ENCODE data around the gene INSL3. TPM values are rescaled to one million over a fixed set of nuclear protein-coding genes. Genes with fewer than 3 reads are reported as not detected.

INSL3 gene
- total RNA-seq, 2 donors from 2014 or later: not detected

DNA sequence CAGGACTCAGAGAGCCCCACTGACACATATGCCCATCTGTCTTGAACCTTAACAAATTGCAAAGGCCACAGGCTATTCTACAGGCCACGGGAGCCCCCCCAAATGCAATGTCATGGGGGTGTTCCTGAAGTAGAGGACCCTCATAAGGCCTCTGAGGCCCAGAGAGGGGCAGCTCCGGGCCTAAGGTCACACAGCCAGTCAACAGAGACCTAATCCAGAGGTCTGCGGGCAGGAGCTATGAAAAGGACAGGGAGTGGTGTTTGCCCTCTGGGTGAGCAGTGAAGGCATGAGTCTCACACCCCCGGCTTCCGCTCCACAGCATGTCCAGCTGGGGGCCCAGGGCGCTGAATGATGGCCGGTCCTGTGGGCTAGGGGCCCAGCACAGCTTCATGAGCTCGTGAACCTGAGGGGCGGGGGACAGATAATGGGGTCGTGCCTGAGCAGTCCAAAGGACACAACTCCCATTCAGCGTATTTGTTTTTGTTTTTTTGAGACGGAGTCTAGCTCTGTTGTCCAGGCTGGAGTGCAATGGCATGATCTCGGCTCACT lies 5.3 kb upstream of the INSL3 start:
- no peaks in the 10 kb centered on the region for H3K27me3 ChIP-seq (replicated peaks; ENCODE audit: insufficient read depth)
- H3K36me3 ChIP-seq: no peaks in the 10 kb centered on the region
- ATAC-seq (ENCODE audit: insufficient number of reproducible peaks, low FRiP score, low read depth): no peak
- no peak overlapping the region for H3K4me3 ChIP-seq
- TF ChIP-seq, protein P1, sequence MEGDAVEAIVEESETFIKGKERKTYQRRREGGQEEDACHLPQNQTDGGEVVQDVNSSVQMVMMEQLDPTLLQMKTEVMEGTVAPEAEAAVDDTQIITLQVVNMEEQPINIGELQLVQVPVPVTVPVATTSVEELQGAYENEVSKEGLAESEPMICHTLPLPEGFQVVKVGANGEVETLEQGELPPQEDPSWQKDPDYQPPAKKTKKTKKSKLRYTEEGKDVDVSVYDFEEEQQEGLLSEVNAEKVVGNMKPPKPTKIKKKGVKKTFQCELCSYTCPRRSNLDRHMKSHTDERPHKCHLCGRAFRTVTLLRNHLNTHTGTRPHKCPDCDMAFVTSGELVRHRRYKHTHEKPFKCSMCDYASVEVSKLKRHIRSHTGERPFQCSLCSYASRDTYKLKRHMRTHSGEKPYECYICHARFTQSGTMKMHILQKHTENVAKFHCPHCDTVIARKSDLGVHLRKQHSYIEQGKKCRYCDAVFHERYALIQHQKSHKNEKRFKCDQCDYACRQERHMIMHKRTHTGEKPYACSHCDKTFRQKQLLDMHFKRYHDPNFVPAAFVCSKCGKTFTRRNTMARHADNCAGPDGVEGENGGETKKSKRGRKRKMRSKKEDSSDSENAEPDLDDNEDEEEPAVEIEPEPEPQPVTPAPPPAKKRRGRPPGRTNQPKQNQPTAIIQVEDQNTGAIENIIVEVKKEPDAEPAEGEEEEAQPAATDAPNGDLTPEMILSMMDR (IDR thresholded peaks at IDR 0.05): no peak
- no peaks in the 10 kb centered on the region for H3K9me3 ChIP-seq
- DNase-seq (ENCODE audit: low spot score): no peak
- no peak overlapping the region for H3K27ac ChIP-seq
- no peaks in the 10 kb centered on the region for H3K4me1 ChIP-seq (ENCODE audit: control insufficient read depth in 1 of 2, low read depth in 2 of 2)

DNA sequence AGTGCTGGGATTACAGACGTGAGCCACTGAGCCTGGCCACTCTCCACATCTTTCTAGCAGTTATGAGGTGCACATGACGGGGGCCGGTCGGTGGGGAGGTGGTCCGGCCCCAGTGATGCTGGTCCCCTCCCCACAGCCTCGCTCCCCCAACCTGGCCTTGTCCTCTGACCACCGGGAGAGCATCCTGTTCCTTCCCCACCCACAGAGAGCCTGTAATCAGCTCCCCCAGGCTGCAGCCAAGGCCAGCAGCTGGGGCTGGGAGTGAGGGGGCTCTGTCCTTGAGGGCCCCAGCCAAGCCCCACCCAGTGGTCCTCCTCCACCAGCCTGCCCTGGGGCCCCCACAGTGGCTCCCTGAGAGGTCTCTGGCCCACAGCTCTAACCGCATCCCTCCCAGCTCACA lies 3.0 kb upstream of the INSL3 start:
- Histone ChIP-seq H3K36me3 (no peaks in the 10 kb centered on the region), H3K27ac (no peak overlapping the region), H3K27me3 (replicated peaks; ENCODE audit: insufficient read depth) (no peaks in the 10 kb centered on the region), H3K4me3 (no peak overlapping the region), H3K4me1 (ENCODE audit: control insufficient read depth in 1 of 2, low read depth in 2 of 2) (no peaks in the 10 kb centered on the region), H3K9me3 (no peaks in the 10 kb centered on the region)
- ATAC-seq (ENCODE audit: insufficient number of reproducible peaks, low FRiP score, low read depth) (no peak), DNase-seq (ENCODE audit: low spot score) (no peak)
- TF ChIP-seq, protein P1 (IDR thresholded peaks at IDR 0.05): no peak

DNA sequence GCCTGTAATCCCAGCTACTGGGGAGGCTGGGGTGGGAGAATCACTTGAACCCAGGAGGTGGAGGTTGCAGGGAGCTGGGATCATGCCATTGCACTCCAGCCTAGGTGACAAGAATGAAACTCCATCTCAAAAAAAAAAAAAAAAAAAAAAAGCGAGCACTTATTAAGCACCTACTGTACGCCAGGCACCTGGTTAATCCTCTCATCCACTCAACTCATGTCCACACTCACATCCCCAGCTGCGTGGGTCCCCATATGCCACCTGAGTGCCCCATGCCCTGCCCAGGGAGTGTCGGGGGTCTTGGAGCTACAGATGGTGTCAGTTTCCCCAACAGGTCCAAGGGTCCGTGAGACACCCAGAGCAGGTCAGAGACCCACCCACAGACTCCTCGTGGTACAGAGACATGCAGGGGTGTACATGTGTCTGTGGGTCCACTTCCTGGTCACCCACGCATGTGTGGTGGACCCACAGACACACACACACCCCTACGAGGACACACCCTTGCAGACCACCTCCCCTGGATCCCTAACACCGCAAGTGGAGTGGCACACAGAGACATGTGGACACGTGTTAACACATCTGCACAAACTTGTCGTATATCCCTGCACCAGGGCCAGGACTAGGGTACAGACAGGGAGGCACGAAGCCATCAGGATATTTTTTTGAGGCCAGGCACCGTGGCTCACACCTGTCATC lies 3.5 kb downstream of the INSL3 start:
- Histone ChIP-seq H3K27me3 (replicated peaks; ENCODE audit: insufficient read depth) (no peaks in the 10 kb centered on the region), H3K27ac (no peak overlapping the region), H3K4me3 (no peak overlapping the region), H3K36me3 (no peaks in the 10 kb centered on the region), H3K4me1 (ENCODE audit: control insufficient read depth in 1 of 2, low read depth in 2 of 2) (no peaks in the 10 kb centered on the region), H3K9me3 (no peaks in the 10 kb centered on the region)
- TF ChIP-seq, protein P1 (IDR thresholded peaks at IDR 0.05): no peak
- ATAC-seq (ENCODE audit: insufficient number of reproducible peaks, low FRiP score, low read depth) (no peak), DNase-seq (ENCODE audit: low spot score) (no peak)

DNA sequence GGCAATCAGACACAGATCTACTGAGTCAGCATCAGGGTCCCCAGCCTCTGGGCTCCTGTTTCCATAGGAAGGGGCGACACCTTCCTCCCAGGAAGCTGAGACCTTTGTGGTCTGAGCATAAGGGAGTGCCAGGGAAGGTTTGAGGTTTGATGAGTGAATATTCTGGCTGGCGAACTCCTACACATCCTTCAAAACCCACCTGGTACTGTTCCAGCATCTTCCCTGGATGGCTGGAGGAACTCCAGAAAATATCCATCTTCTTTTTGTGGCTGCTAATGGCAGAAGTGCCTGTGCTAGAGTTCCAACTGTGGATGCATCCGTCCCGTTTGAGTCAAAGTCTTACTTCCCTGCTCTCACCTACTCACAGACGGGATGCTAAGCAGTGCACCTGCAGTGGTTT lies 9.2 kb downstream of the INSL3 start:
- H3K9me3 ChIP-seq: no peaks in the 10 kb centered on the region
- no peak for DNase-seq (ENCODE audit: low spot score)
- H3K4me1 ChIP-seq (ENCODE audit: control insufficient read depth in 1 of 2, low read depth in 2 of 2): no peaks in the 10 kb centered on the region
- TF ChIP-seq, protein P1 (IDR thresholded peaks at IDR 0.05): no peak
- ATAC-seq (ENCODE audit: insufficient number of reproducible peaks, low FRiP score, low read depth): no peak
- H3K27ac ChIP-seq: no peak overlapping the region
- no peaks in the 10 kb centered on the region for H3K27me3 ChIP-seq (replicated peaks; ENCODE audit: insufficient read depth)
- no peaks in the 10 kb centered on the region for H3K36me3 ChIP-seq
- no peak overlapping the region for H3K4me3 ChIP-seq

DNA sequence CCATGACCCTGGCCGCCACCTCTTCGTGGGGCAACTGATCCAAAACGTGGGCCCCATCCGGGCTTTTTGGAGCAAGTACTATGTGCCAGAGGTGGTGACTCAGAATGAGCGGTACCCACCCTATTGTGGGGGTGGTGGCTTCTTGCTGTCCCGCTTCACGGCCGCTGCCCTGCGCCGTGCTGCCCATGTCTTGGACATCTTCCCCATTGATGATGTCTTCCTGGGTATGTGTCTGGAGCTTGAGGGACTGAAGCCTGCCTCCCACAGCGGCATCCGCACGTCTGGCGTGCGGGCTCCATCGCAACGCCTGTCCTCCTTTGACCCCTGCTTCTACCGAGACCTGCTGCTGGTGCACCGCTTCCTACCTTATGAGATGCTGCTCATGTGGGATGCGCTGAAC lies 9.6 kb downstream of the INSL3 start:
- ATAC-seq (ENCODE audit: insufficient number of reproducible peaks, low FRiP score, low read depth) (no peak), DNase-seq (ENCODE audit: low spot score) (no peak)
- H3K4me3 ChIP-seq: no peak overlapping the region
- H3K27me3 ChIP-seq (replicated peaks; ENCODE audit: insufficient read depth): no peaks in the 10 kb centered on the region
- H3K27ac ChIP-seq: no peak overlapping the region
- TF ChIP-seq, protein P1 (IDR thresholded peaks at IDR 0.05): no peak
- no peaks in the 10 kb centered on the region for H3K9me3 ChIP-seq
- H3K36me3 ChIP-seq: no peaks in the 10 kb centered on the region
- no peaks in the 10 kb centered on the region for H3K4me1 ChIP-seq (ENCODE audit: control insufficient read depth in 1 of 2, low read depth in 2 of 2)

Data from thoracic aorta (tissue), 2 donors.